A673 (cell line): ENCODE measurements around the gene RPL15.
A peak's percentile ranks its signal among the peaks of the same experiment; 100 is the strongest.

Experiments used
- CTCF ChIP-seq: fragments of 300-800, 200-600 bp; sonication (generic); conservative IDR thresholded peaks from 2 replicates; pipeline ENCODE4 v1.5.1; 2017; ENCODE audit warnings: low read depth, mild to moderate bottlenecking, antibody characterized with exemption, low read length, moderate library complexity, mixed read lengths
- EZH2 ChIP-seq: fragments of 200-600 bp; sonication (generic); IDR thresholded peaks from 2 replicates; pipeline ENCODE4 v1.6.1; 2017; ENCODE audit warnings: borderline replicate concordance, low read depth, mild to moderate bottlenecking, mixed read lengths, antibody characterized with exemption, low read length; ENCODE audit not compliant: poor library complexity, severe bottlenecking

GRCh38 chr3:23900744-23901143, 16.2 kb upstream of the RPL15 start:
- TF ChIP-seq CTCF (peak; percentile 31; the same call in 1 of the 2 replicates), EZH2 (no peak)
